CD14-positive monocyte (primary cell): Measurements from ENCODE around the gene CARM1. TPM values are rescaled to one million over a fixed set of nuclear protein-coding genes. Genes with fewer than 3 reads are reported as not detected.

Experiments used
- DNase-seq, 3 donors: peaks; one replicate each; pipeline ENCODE4 v3.0.0-alpha.2; 2011 to 2022
- H2AFZ ChIP-seq: 2 replicates; pipeline ENCODE4 v1.6.0; 2012; ENCODE audit warnings: mild to moderate bottlenecking, low read depth, low read length, inconsistent platforms; ENCODE audit not compliant: insufficient read depth, poor library complexity, severe bottlenecking
- H3K27ac ChIP-seq, 2 donors: 1 replicate in 1 of 2; 2 replicates in 1 of 2; pipeline ENCODE4 v1.5.1; 2012 to 2013; ENCODE audit warnings: low read length in 2 of 2, control low read depth in 1 of 2, inconsistent platforms in 1 of 2, low read depth in 1 of 2, mild to moderate bottlenecking in 1 of 2
- H3K27me3 ChIP-seq, 2 donors: one replicate each; pipeline versions ENCODE4 v1.6.0 to v1.6.1; 2011 to 2013; ENCODE audit warnings: low read length in 2 of 2; ENCODE audit not compliant: control insufficient read depth in 2 of 2, insufficient read depth in 2 of 2
- H3K36me3 ChIP-seq, 2 donors: replicated peaks in 1 of 2; 1 replicate in 1 of 2; 2 replicates in 1 of 2; pipeline versions ENCODE4 v1.5.1 to v1.6.1; 2012 to 2013; ENCODE audit warnings: low read length in 2 of 2, control low read depth in 1 of 2, inconsistent platforms in 1 of 2, mild to moderate bottlenecking in 1 of 2; ENCODE audit not compliant: insufficient read depth in 2 of 2, control insufficient read depth in 1 of 2
- H3K4me1 ChIP-seq, 2 donors: 1 replicate in 1 of 2; 2 replicates in 1 of 2; pipeline versions ENCODE4 v1.5.1 to v1.6.1; 2012 to 2013; ENCODE audit warnings: low read length in 2 of 2, control low read depth in 1 of 2, inconsistent platforms in 1 of 2, mild to moderate bottlenecking in 1 of 2, moderate library complexity in 1 of 2; ENCODE audit not compliant: insufficient read depth in 2 of 2, control insufficient read depth in 1 of 2
- H3K4me2 ChIP-seq: replicated peaks from 2 replicates; pipeline ENCODE3; 2012; ENCODE audit warnings: low read length, moderate library complexity, mild to moderate bottlenecking; ENCODE audit not compliant: poor library complexity, severe bottlenecking; ENCODE audit errors: extremely low read depth
- H3K4me3 ChIP-seq, 3 experiments: fragments of 200-600 bp in 1 of 3; sonication (generic) in 1 of 3; replicated peaks in 1 of 3; 1 replicate in 2 of 3; 2 replicates in 1 of 3; pipeline ENCODE4 v1.5.1; 2011 to 2013; ENCODE audit warnings: low read length in 3 of 3, mild to moderate bottlenecking in 3 of 3, control low read depth in 2 of 3, low read depth in 2 of 3, inconsistent platforms in 1 of 3, moderate library complexity in 1 of 3
- H3K79me2 ChIP-seq: 2 replicates; pipeline ENCODE4 v1.6.0; 2012; ENCODE audit warnings: mild to moderate bottlenecking, control low read depth, inconsistent platforms, low read length, moderate library complexity; ENCODE audit not compliant: insufficient read depth
- H3K9ac ChIP-seq: 2 replicates; pipeline ENCODE4 v1.6.0; 2017; ENCODE audit warnings: low read length, mild to moderate bottlenecking; ENCODE audit not compliant: insufficient read depth, poor library complexity, severe bottlenecking
- H3K9me3 ChIP-seq, 2 donors: replicated peaks in 1 of 2; 1 replicate in 1 of 2; 2 replicates in 1 of 2; pipeline versions ENCODE4 v1.5.1 to v1.6.1; 2012 to 2013; ENCODE audit warnings: low read length in 2 of 2, control low read depth in 1 of 2; ENCODE audit not compliant: control insufficient read depth in 1 of 2, insufficient read depth in 1 of 2
- H4K20me1 ChIP-seq: 2 replicates; pipeline ENCODE4 v1.6.0; 2012; ENCODE audit warnings: mild to moderate bottlenecking, low read length, control low read depth, moderate library complexity; ENCODE audit not compliant: insufficient read depth
- H3K27ac Mint-ChIP-seq, 7 donors: one replicate each; pipeline ENCODE4 v1.8.0; 2020; ENCODE audit warnings: mild to moderate bottlenecking in 7 of 7, mixed read lengths in 7 of 7, moderate library complexity in 6 of 7, inconsistent platforms in 2 of 7
- H3K27me3 Mint-ChIP-seq, 3 donors: one replicate each; pipeline ENCODE4 v1.8.0; 2021 to 2022; ENCODE audit warnings: low read depth in 3 of 3, mild to moderate bottlenecking in 3 of 3, mixed read lengths in 3 of 3, moderate library complexity in 3 of 3, inconsistent platforms in 1 of 3
- H3K36me3 Mint-ChIP-seq, 2 donors: one replicate each; pipeline ENCODE4 v1.8.0; 2020; ENCODE audit warnings: mixed read lengths in 2 of 2, inconsistent platforms in 1 of 2, mild to moderate bottlenecking in 1 of 2
- H3K4me1 Mint-ChIP-seq: one replicate; pipeline ENCODE4 v1.8.0; 2020; ENCODE audit warnings: mild to moderate bottlenecking, mixed read lengths
- H3K4me3 Mint-ChIP-seq, 2 donors: one replicate each; pipeline ENCODE4 v1.8.0; 2020; ENCODE audit warnings: mild to moderate bottlenecking in 2 of 2, mixed read lengths in 2 of 2, moderate library complexity in 1 of 2
- H3K9me3 Mint-ChIP-seq, 7 donors: one replicate each; pipeline ENCODE4 v1.8.0; 2020 to 2022; ENCODE audit warnings: mixed read lengths in 7 of 7, mild to moderate bottlenecking in 6 of 7, moderate library complexity in 6 of 7, inconsistent platforms in 2 of 7
- WGBS: methylation state at CpG from one replicate; pipeline ENCODE4 v1.1.5; 2013; ENCODE audit warnings: missing lambda C conversion rate; ENCODE audit not compliant: insufficient coverage; 5-methylcytosine and 5-hydroxymethylcytosine counted together
- intact Hi-C, 2 donors: fragments of 100-400 bp; cut with micrococcal nuclease; formaldehyde crosslinking; loops; one replicate each; pipeline versions ENCODE4 v1.15.0 to v1.15.1; 2023
- polyA plus RNA-seq, 3 donors: library from polyadenylated mRNA; depleted of rRNA in 1 of 3; unstranded in 2 of 3; stranded (reverse) in 1 of 3; fragments of 300-500 nt in 2 of 3; fragments of >200 nt in 1 of 3; fragmentation: Illumina TruSeq in 2 of 3; gene quantifications; 1 replicate in 2 of 3; 2 replicates in 1 of 3; pipeline ENCODE4 v1.2.3, GENCODE V29; 2012 to 2021
- TF ChIP-seq, protein P1 (sequence below): fragments of 200-600 bp; IDR thresholded peaks from one replicate; pipeline ENCODE4 v1.8.0; 2022; ENCODE audit warnings: antibody characterized with exemption, mild to moderate bottlenecking

The CARM1 gene
- polyA plus RNA-seq, 3 donors: 0.17 to 26.3 (median 0.29) TPM

DNA sequence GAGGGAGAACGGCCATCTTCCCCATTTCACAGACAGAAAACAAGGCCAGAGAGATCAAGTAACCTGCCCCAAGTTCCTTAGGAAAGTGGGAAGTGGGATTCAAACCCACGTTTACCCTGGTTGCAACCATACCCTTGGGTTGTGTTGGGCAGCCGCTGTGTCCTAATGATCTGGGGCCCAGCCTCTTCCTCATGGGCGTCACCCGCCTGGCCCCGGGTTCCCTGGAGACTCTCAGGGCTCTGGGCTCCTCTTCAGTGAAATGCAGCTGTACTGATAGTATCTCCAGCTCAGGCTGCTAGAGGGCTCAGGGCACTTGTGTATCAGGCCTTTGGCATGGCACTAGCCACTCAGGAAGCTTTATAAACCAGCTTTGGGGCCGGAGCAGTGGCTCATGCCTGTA, 45.1 kb upstream of the CARM1 start:
- no peak for DNase-seq
- H2AFZ ChIP-seq: no peak overlapping the region
- H4K20me1 ChIP-seq: peaks cover 16% of the 10 kb centered on the region
- no peaks in the 10 kb centered on the region for H3K9me3 ChIP-seq
- H3K9ac ChIP-seq: no peak overlapping the region
- no peaks in the 10 kb centered on the region for H3K79me2 ChIP-seq
- Mint-ChIP-seq H3K27ac (peak overlapping the region in 4 of 7 donors; percentile 19 to 78 (median 48)), H3K9me3 (no peaks in the 10 kb centered on the region), H3K36me3 (peaks cover 65 to 95% of the 10 kb centered on the region in 2 donors), H3K27me3 (no peaks in the 10 kb centered on the region), H3K4me1 (peaks cover 3% of the 10 kb centered on the region), H3K4me3 (no peak overlapping the region)
- TF ChIP-seq, protein P1, sequence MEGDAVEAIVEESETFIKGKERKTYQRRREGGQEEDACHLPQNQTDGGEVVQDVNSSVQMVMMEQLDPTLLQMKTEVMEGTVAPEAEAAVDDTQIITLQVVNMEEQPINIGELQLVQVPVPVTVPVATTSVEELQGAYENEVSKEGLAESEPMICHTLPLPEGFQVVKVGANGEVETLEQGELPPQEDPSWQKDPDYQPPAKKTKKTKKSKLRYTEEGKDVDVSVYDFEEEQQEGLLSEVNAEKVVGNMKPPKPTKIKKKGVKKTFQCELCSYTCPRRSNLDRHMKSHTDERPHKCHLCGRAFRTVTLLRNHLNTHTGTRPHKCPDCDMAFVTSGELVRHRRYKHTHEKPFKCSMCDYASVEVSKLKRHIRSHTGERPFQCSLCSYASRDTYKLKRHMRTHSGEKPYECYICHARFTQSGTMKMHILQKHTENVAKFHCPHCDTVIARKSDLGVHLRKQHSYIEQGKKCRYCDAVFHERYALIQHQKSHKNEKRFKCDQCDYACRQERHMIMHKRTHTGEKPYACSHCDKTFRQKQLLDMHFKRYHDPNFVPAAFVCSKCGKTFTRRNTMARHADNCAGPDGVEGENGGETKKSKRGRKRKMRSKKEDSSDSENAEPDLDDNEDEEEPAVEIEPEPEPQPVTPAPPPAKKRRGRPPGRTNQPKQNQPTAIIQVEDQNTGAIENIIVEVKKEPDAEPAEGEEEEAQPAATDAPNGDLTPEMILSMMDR: no peak
- peaks cover 74 to 88% of the 10 kb centered on the region in 2 donors for H3K36me3 ChIP-seq
- 50% methylated on average over 5 of the region's 7 CpGs for WGBS
- H3K4me2 ChIP-seq: no peak overlapping the region
- H3K27me3 ChIP-seq: no peaks in the 10 kb centered on the region
- no peaks in the 10 kb centered on the region for H3K4me1 ChIP-seq
- H3K27ac ChIP-seq: peak overlapping the region in 1 of 2 donors; percentile 31
- H3K4me3 ChIP-seq: no peak overlapping the region
- intact Hi-C loops: no loop called here

DNA sequence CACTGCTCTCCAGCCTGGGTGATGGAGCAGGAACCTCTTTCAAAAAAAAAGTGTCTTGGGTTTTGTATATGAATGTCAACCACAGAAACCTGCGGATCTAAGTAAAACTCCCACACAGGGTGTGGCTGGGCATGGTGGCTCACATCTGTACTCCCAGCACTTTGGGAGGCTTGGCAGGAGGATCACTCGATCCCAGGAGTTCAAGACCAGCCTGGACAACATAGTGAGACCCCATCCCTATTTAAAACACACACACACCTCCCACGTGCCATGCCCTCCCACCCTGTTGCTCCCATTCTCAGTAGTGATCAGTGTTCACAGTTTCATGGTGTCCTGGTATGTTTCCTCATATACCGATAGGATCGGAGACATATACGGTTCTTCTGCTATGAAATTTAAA, 44.5 kb upstream of the CARM1 start:
- WGBS: 100% methylated on average over 1 of the region's 6 CpGs
- Mint-ChIP-seq H3K4me3 (no peak overlapping the region), H3K9me3 (no peaks in the 10 kb centered on the region), H3K27me3 (peaks cover 0 to under 1% (median 0%) of the 10 kb centered on the region in 3 donors), H3K27ac (peak overlapping the region in 1 of 7 donors; percentile 19), H3K4me1 (peaks cover 3% of the 10 kb centered on the region), H3K36me3 (peaks cover 62 to 92% of the 10 kb centered on the region in 2 donors)
- Histone ChIP-seq H4K20me1 (peaks cover 22% of the 10 kb centered on the region), H3K4me3 (no peak overlapping the region), H3K27ac (peak overlapping the region in 1 of 2 donors; percentile 31), H3K4me1 (no peaks in the 10 kb centered on the region), H3K79me2 (no peaks in the 10 kb centered on the region), H3K36me3 (peaks cover 76 to 88% of the 10 kb centered on the region in 2 donors), H3K9ac (no peak overlapping the region), H3K27me3 (no peaks in the 10 kb centered on the region), H2AFZ (no peak overlapping the region), H3K9me3 (no peaks in the 10 kb centered on the region), H3K4me2 (no peak overlapping the region)
- TF ChIP-seq, protein P1: no peak
- intact Hi-C loops: no loop called here
- no peak for DNase-seq
